Hematopoietic multipotent progenitor cell treated with erythropoietin and hydrocortisone succinate and interleukin-3 and kit ligand, for 4 days (in vitro differentiated cells): Measurements from ENCODE around the gene GAL.

ENCODE experiments used
- DNase-seq: peaks from one replicate; pipeline ENCODE4 v3.0.0-alpha.2; 2015

GAL gene

GRCh38 chr11:68714060-68714856 is 29.9 kb downstream of the GAL start:
- no peak for DNase-seq

GRCh38 chr11:68715456-68716122 is 31.2 kb downstream of the GAL start:
- DNase-seq = no peak

- no peak for DNase-seq
Measured at GRCh38 chr11:68721075-68721474, 36.7 kb downstream of the GAL start.

- no peak for DNase-seq
Measured at GRCh38 chr11:68722143-68722542, 37.8 kb downstream of the GAL start.

GRCh38 chr11:68724293-68724692 is 39.9 kb downstream of the GAL start:
- DNase-seq = peak; percentile 48

- peak; percentile 47 for DNase-seq
Measured at GRCh38 chr11:68727783-68728182, 43.4 kb downstream of the GAL start.

- DNase-seq = no peak
Measured at GRCh38 chr11:68734111-68734510, 49.8 kb downstream of the GAL start.

- no peak for DNase-seq
Measured at GRCh38 chr11:68735125-68735524, 50.8 kb downstream of the GAL start.

GRCh38 chr11:68735646-68736045 is 51.3 kb downstream of the GAL start:
- no peak for DNase-seq
